SK-N-SH (cell line): ENCODE data around the gene PLIN5. TPM values are rescaled to one million over a fixed set of nuclear protein-coding genes. Genes with fewer than 3 reads are reported as not detected.

Experiments used
- CTCF ChIA-PET: fragments of 300-600, 350-600 bp; formaldehyde crosslinking; extraction: SDS; loops from one replicate; lab custom pipeline; 2021; lab: Yijun Ruan, JAX
- POLR2A ChIA-PET: fragments of 350-600 bp; sonication (Branson Sonifier 250); formaldehyde crosslinking; extraction: SDS; loops from one replicate; lab custom pipeline; 2020; ENCODE audit warnings: antibody characterized with exemption, inconsistent platforms; lab: Yijun Ruan, JAX
- DNase-seq: peaks from one replicate; pipeline ENCODE4 v3.0.0; 2012
- H2AFZ ChIP-seq: fragments of 200-600 bp; sonication (generic); 2 replicates; pipeline ENCODE4 v1.8.1; 2016; ENCODE audit warnings: antibody characterized with exemption, mild to moderate bottlenecking, low read depth
- H3F3A ChIP-seq: fragments of 200-600 bp; sonication (generic); replicated peaks from 2 replicates; pipeline ENCODE3; 2016; ENCODE audit warnings: antibody characterized with exemption, mild to moderate bottlenecking; ENCODE audit not compliant: insufficient read depth
- H3K27ac ChIP-seq, 2 experiments: fragments of 200-500 bp in 1 of 2; fragments of 200-600 bp in 1 of 2; sonication (Bioruptor generic) in 1 of 2; sonication (generic), shearing (Covaris generic) in 1 of 2; 2 replicates each; pipeline versions ENCODE4 v1.5.1 to v1.6.1; 2014 to 2016; ENCODE audit warnings: low read depth in 2 of 2, inconsistent platforms in 1 of 2, low read length in 1 of 2, mild to moderate bottlenecking in 1 of 2, mixed read lengths in 1 of 2
- H3K27me3 ChIP-seq: fragments of 200-600 bp; sonication (generic), shearing (Covaris generic); 2 replicates; pipeline ENCODE4 v1.6.1; 2016; ENCODE audit warnings: mixed run types; ENCODE audit not compliant: insufficient read depth
- H3K36me3 ChIP-seq, 2 experiments: fragments of 200-500 bp in 1 of 2; fragments of 200-600 bp in 1 of 2; sonication (Bioruptor generic) in 1 of 2; sonication (generic) in 1 of 2; replicated peaks in 1 of 2; 2 replicates each; pipeline versions ENCODE3 to v1.5.1; 2014 to 2016; ENCODE audit warnings: low read length in 1 of 2, mild to moderate bottlenecking in 1 of 2; ENCODE audit not compliant: insufficient read depth in 2 of 2, control insufficient read depth in 1 of 2
- H3K4me1 ChIP-seq, 2 experiments: fragments of 200-500 bp in 1 of 2; fragments of 200-600 bp in 1 of 2; sonication (Bioruptor generic) in 1 of 2; sonication (generic), shearing (Covaris generic) in 1 of 2; 2 replicates each; pipeline versions ENCODE4 v1.5.1 to v1.6.1; 2014 to 2016; ENCODE audit warnings: low read depth in 1 of 2, low read length in 1 of 2, mixed run types in 1 of 2; ENCODE audit not compliant: insufficient read depth in 2 of 2, control insufficient read depth in 1 of 2
- H3K4me2 ChIP-seq: fragments of 200-600 bp; sonication (generic), shearing (Covaris generic); 2 replicates; pipeline ENCODE4 v1.6.1; 2017; ENCODE audit warnings: mixed run types
- H3K4me3 ChIP-seq, 2 experiments: fragments of 200-500 bp in 1 of 2; fragments of 200-600 bp in 1 of 2; sonication (Bioruptor generic) in 1 of 2; sonication (generic), shearing (Covaris generic) in 1 of 2; 2 replicates each; pipeline versions ENCODE4 v1.5.1 to v1.8.1; 2014 to 2016; ENCODE audit warnings: low read depth in 2 of 2, inconsistent platforms in 1 of 2, low read length in 1 of 2, mild to moderate bottlenecking in 1 of 2, mixed read lengths in 1 of 2, moderate library complexity in 1 of 2
- H3K79me2 ChIP-seq: fragments of 200-600 bp; sonication (generic); 2 replicates; pipeline ENCODE4 v1.8.1; 2017; ENCODE audit warnings: mild to moderate bottlenecking; ENCODE audit not compliant: insufficient read depth
- H3K9ac ChIP-seq: fragments of 200-600 bp; sonication (generic); 2 replicates; pipeline ENCODE4 v1.6.1; 2017; ENCODE audit warnings: mixed run types
- H3K9me2 ChIP-seq: fragments of 200-600 bp; sonication (generic); 2 replicates; pipeline ENCODE4 v1.6.1; 2017; ENCODE audit warnings: mixed run types
- H3K9me3 ChIP-seq: fragments of 200-600 bp; sonication (generic); 2 replicates; pipeline ENCODE4 v1.6.1; 2017; ENCODE audit warnings: mixed run types, mild to moderate bottlenecking, moderate library complexity
- H4K20me1 ChIP-seq: fragments of 200-600 bp; sonication (generic); 2 replicates; pipeline ENCODE4 v1.6.1; 2017; ENCODE audit warnings: mild to moderate bottlenecking, mixed run types; ENCODE audit not compliant: insufficient read depth
- ELF1 ChIP-seq: IDR thresholded peaks from 2 replicates; pipeline ENCODE4 v1.4.0; 2012
- FOSL2 ChIP-seq: IDR thresholded peaks from 2 replicates; pipeline ENCODE4 v1.4.0; 2012; ENCODE audit warnings: low read depth, mild to moderate bottlenecking, moderate library complexity, borderline replicate concordance
- FOXJ3 ChIP-seq: sonication (generic); formaldehyde crosslinking; IDR thresholded peaks from 2 replicates; pipeline ENCODE4 v1.5.1; 2020; ENCODE audit warnings: mild to moderate bottlenecking, missing genetic modification reagents
- FOXM1 ChIP-seq: IDR thresholded peaks from 2 replicates; pipeline ENCODE4 v1.4.0; 2012; ENCODE audit warnings: low read depth, mild to moderate bottlenecking
- MEF2A ChIP-seq: IDR thresholded peaks from 2 replicates; pipeline ENCODE4 v1.4.0; 2012; ENCODE audit warnings: low read depth, borderline replicate concordance
- NRF1 ChIP-seq: IDR thresholded peaks from 2 replicates; pipeline ENCODE4 v1.6.1; 2012; ENCODE audit warnings: low read depth, mild to moderate bottlenecking, low read length
- POLR2AphosphoS5 ChIP-seq: IDR thresholded peaks from 2 replicates; pipeline ENCODE4 v1.6.1; 2012; ENCODE audit warnings: low read depth, low read length
- RAD21 ChIP-seq: IDR thresholded peaks from 2 replicates; pipeline ENCODE4 v1.6.1; 2012; ENCODE audit warnings: mild to moderate bottlenecking, low read length
- RCOR1 ChIP-seq: fragments of 150-350 bp; IDR thresholded peaks from 2 replicates; pipeline ENCODE4 v1.6.1; 2017; ENCODE audit warnings: antibody characterized with exemption, low read length
- RXRA ChIP-seq: IDR thresholded peaks from 2 replicates; pipeline ENCODE4 v1.4.0; 2012; ENCODE audit warnings: low read depth, mild to moderate bottlenecking, borderline replicate concordance
- TAF1 ChIP-seq: IDR thresholded peaks from 2 replicates; pipeline ENCODE4 v1.6.1; 2012; ENCODE audit warnings: low read depth, mild to moderate bottlenecking, low read length, moderate library complexity, borderline replicate concordance
- TCF12 ChIP-seq: IDR thresholded peaks from 2 replicates; pipeline ENCODE4 v1.4.0; 2012
- TEAD4 ChIP-seq: IDR thresholded peaks from 2 replicates; pipeline ENCODE4 v1.4.0; 2012; ENCODE audit warnings: mild to moderate bottlenecking, borderline replicate concordance; ENCODE audit not compliant: insufficient read depth
- WGBS: methylation state at CpG from one replicate; pipeline ENCODE4 v1.1.6; 2017; ENCODE audit warnings: low lambda C conversion rate; 5-methylcytosine and 5-hydroxymethylcytosine counted together
- polyA plus RNA-seq, 3 experiments: library from polyadenylated mRNA; depleted of rRNA; stranded (reverse); fragments of >200 nt; gene quantifications; 2 replicates each; pipeline ENCODE4 v1.2.3, GENCODE V29; 2012
- TF ChIP-seq, protein P1 (sequence below): IDR thresholded peaks from 2 replicates; pipeline ENCODE4 v1.4.0; 2012; ENCODE audit warnings: low read depth, borderline replicate concordance
- TF ChIP-seq, protein P2 (sequence below): IDR thresholded peaks from 2 replicates; pipeline ENCODE4 v1.6.1; 2012; ENCODE audit warnings: mild to moderate bottlenecking, low read depth, low read length, moderate library complexity

PLIN5 gene
- polyA plus RNA-seq, 1 of the 3 experiments (the other 2 are of a cell fraction), result 0.59 TPM

DNA sequence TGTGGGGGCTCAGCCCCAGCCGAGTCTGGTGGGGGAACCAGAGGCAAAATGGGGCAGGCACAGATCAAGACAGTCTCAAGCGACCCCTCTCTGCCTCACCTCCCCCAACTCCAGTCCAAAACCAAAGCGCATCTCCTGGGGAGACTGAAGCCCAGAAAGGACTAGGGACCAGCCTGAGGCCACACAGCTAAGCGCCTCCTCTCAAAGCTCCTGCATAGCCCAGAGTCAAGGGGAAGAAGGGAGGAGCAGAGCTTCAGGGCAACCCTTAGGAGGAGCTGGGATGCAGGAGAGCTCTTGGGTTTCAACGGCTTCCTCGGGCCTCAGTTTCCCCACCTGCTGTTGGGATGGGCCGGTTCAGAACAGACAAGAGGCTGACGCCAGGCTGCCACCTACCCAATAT, 44.4 kb upstream of the PLIN5 start:
- Histone ChIP-seq H3K4me3 (no peak overlapping the region), H3F3A (peaks cover 20% of the 10 kb centered on the region), H3K79me2 (no peaks in the 10 kb centered on the region), H3K9ac (no peak overlapping the region), H4K20me1 (no peaks in the 10 kb centered on the region), H3K27ac (no peak overlapping the region), H3K27me3 (peaks cover 15% of the 10 kb centered on the region; the same call in 1 of the 2 replicates), H3K36me3 (no peaks in the 10 kb centered on the region), H2AFZ (no peak overlapping the region), H3K4me1 (peaks cover 0 to 1% of the 10 kb centered on the region in 2 experiments; a peak in 1 of 4 replicates), H3K9me3 (no peaks in the 10 kb centered on the region), H3K4me2 (no peak overlapping the region), H3K9me2 (no peaks in the 10 kb centered on the region)
- POLR2A ChIA-PET, result no interaction called here
- TF ChIP-seq POLR2AphosphoS5, result no peak
- TF ChIP-seq, protein P1, sequence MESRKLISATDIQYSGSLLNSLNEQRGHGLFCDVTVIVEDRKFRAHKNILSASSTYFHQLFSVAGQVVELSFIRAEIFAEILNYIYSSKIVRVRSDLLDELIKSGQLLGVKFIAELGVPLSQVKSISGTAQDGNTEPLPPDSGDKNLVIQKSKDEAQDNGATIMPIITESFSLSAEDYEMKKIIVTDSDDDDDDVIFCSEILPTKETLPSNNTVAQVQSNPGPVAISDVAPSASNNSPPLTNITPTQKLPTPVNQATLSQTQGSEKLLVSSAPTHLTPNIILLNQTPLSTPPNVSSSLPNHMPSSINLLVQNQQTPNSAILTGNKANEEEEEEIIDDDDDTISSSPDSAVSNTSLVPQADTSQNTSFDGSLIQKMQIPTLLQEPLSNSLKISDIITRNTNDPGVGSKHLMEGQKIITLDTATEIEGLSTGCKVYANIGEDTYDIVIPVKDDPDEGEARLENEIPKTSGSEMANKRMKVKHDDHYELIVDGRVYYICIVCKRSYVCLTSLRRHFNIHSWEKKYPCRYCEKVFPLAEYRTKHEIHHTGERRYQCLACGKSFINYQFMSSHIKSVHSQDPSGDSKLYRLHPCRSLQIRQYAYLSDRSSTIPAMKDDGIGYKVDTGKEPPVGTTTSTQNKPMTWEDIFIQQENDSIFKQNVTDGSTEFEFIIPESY, result no peak
- TF ChIP-seq TCF12, result no peak
- no peak for TF ChIP-seq TEAD4
- TF ChIP-seq RXRA, result no peak
- 17% methylated on average over 6 of the region's 8 CpGs for WGBS
- CTCF ChIA-PET, result interaction anchor here (1.2 to 6.0 kb wide), 8 partner anchors 8 to 57 kb away, joined by 4 to 58 read pairs (median 5); partner anchors contain the start of gene SEMA6B
- DNase-seq, result peak; percentile 29

DNA sequence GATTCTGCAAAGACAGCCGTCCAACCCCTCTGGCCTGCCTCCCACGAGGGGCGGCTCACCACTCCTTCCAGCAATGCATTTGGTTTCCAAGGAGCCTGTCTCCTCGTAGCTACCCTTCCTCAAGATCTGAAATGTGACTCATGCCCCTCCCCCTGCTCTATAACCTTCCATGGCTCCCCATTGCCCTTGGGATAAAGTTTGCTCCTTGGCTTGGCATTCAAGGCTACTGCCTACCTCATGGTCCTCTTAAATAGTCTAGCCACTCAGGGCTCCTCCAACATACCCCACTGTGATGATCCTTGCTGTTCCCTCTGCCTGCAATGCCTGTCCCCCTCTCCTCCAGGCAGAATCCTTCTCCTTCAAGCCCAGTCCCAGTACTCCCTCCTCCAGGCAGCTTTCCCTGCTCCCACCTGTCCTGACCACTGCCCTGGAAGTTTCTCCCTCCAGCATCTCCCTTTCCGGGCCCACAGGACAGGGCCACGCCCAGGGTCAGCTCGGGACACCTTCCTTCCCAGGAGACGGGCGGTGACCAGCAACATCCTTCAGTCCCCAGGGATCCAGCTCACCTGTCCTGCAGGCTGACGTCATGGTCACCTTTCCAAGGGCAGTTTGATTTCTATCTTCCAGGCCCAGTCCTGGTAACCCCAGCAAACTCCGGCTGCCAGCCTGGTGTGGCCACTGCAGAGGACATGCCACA, 43.7 kb upstream of the PLIN5 start:
- Histone ChIP-seq H2AFZ (no peak overlapping the region), H3K36me3 (no peaks in the 10 kb centered on the region), H3K79me2 (no peaks in the 10 kb centered on the region), H3K4me3 (no peak overlapping the region), H3K4me1 (no peaks in the 10 kb centered on the region; a peak in 1 of 4 replicates), H3K9ac (no peak overlapping the region), H3F3A (peaks cover 20% of the 10 kb centered on the region), H3K9me2 (no peaks in the 10 kb centered on the region), H3K27me3 (peaks cover 14% of the 10 kb centered on the region; the same call in 1 of the 2 replicates), H3K4me2 (no peak overlapping the region), H3K27ac (no peak overlapping the region), H3K9me3 (no peaks in the 10 kb centered on the region), H4K20me1 (no peaks in the 10 kb centered on the region)
- 27% methylated on average over 11 of the region's 11 CpGs for WGBS
- peak; percentile 24 for DNase-seq
- CTCF ChIA-PET, result interaction anchor here (1.2 to 6.0 kb wide), 5 partner anchors 11 to 57 kb away, joined by 4 to 58 read pairs (median 4); no protein-coding TSS in a partner anchor
- TF ChIP-seq, protein P2, sequence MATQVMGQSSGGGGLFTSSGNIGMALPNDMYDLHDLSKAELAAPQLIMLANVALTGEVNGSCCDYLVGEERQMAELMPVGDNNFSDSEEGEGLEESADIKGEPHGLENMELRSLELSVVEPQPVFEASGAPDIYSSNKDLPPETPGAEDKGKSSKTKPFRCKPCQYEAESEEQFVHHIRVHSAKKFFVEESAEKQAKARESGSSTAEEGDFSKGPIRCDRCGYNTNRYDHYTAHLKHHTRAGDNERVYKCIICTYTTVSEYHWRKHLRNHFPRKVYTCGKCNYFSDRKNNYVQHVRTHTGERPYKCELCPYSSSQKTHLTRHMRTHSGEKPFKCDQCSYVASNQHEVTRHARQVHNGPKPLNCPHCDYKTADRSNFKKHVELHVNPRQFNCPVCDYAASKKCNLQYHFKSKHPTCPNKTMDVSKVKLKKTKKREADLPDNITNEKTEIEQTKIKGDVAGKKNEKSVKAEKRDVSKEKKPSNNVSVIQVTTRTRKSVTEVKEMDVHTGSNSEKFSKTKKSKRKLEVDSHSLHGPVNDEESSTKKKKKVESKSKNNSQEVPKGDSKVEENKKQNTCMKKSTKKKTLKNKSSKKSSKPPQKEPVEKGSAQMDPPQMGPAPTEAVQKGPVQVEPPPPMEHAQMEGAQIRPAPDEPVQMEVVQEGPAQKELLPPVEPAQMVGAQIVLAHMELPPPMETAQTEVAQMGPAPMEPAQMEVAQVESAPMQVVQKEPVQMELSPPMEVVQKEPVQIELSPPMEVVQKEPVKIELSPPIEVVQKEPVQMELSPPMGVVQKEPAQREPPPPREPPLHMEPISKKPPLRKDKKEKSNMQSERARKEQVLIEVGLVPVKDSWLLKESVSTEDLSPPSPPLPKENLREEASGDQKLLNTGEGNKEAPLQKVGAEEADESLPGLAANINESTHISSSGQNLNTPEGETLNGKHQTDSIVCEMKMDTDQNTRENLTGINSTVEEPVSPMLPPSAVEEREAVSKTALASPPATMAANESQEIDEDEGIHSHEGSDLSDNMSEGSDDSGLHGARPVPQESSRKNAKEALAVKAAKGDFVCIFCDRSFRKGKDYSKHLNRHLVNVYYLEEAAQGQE, result no peak
- no peak for TF ChIP-seq FOSL2
- TF ChIP-seq, protein P1, result no peak
- no peak for TF ChIP-seq ELF1
- TF ChIP-seq TEAD4, result no peak
- no peak for TF ChIP-seq RCOR1
- TF ChIP-seq NRF1, result no peak
- TF ChIP-seq FOXJ3 (CRISPR knock-in tag), result no peak
- TF ChIP-seq MEF2A, result no peak
- TF ChIP-seq FOXM1, result no peak
- TF ChIP-seq RAD21, result no peak
- no peak for TF ChIP-seq TAF1
- POLR2A ChIA-PET, result no interaction called here
